Measurements from ENCODE around the gene PRAMEF11. TPM values are rescaled to one million over a fixed set of nuclear protein-coding genes. Genes with fewer than 3 reads are reported as not detected.

Gene PRAMEF11
- total and polyA plus RNA-seq, 2 of the 8 experiments (the other 6 are each of a cell fraction or from before 2014, with no cell fraction given): not detected

DNA sequence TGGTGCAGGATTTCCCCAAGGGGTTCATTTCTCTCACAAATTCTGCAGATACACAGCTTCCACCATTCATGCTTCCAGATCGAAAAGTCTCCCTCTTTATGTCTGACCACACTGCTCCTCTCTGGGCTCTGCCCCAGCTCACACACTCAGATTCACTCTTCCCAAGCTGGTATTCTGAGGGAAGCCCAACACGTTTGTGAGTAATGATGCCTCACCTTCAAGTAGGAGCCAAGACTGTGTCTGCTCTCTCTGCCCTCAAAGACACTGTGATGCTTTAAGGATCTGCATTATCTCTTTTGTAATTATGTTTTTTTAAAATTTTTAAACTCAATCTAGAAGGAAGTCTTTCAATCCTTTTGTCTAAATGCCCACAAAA is 19.8 kb downstream of the PRAMEF11 start:
- Histone ChIP-seq H4K5ac (ENCODE audit: insufficient read length, low read depth, low read length) (no peak overlapping the region), H3K14ac (ENCODE audit: insufficient read length) (no peak overlapping the region), H3K9ac (replicated peaks in 1 of 4; ENCODE audit: extremely low read depth in 1 of 4, low read depth in 3 of 4, low read length in 3 of 4) (no peak overlapping the region), H2AK5ac (ENCODE audit: low read depth, low read length) (no peak overlapping the region), H2BK12ac (ENCODE audit: low read depth, low read length) (no peak overlapping the region), H2BK20ac (ENCODE audit: low read length) (no peak overlapping the region), H2BK15ac (ENCODE audit: low read length) (no peak overlapping the region), H3K23ac (ENCODE audit: insufficient read length) (no peak overlapping the region), H3K4me2 (ENCODE audit: insufficient read depth in 1 of 2, low read depth in 2 of 2, low read length in 2 of 2) (no peak overlapping the region), H3K4me3 (ENCODE audit: extremely low read depth in 1 of 4, insufficient read depth in 2 of 4, low read depth in 3 of 4, low read length in 4 of 4) (no peak overlapping the region), H4K91ac (replicated peaks; ENCODE audit: insufficient read length, low read length) (no peak overlapping the region), H3K27ac (ENCODE audit: low read depth, low read length) (no peak overlapping the region), H3K27me3 (replicated peaks in 1 of 4; ENCODE audit: control insufficient read depth in 3 of 4, extremely low read depth in 1 of 4, insufficient read depth in 3 of 4, low read length in 3 of 4) (no peaks in the 10 kb centered on the region), H4K8ac (ENCODE audit: extremely low read depth, insufficient read depth, low read length) (no peak overlapping the region), H3K79me1 (ENCODE audit: low read depth, low read length) (no peaks in the 10 kb centered on the region), H3K79me2 (ENCODE audit: control insufficient read depth in 1 of 2, insufficient read depth in 2 of 2, low read length in 2 of 2) (no peaks in the 10 kb centered on the region), H3K4ac (replicated peaks; ENCODE audit: insufficient read length, low read depth, low read length) (no peak overlapping the region), H2BK5ac (ENCODE audit: low read depth, low read length) (no peak overlapping the region), H3K18ac (ENCODE audit: extremely low read depth, low read length) (no peak overlapping the region), H4K20me1 (replicated peaks in 1 of 2; ENCODE audit: control insufficient read depth in 1 of 2, insufficient read depth in 2 of 2, low read length in 2 of 2) (no peaks in the 10 kb centered on the region), H3K4me1 (replicated peaks in 1 of 4; ENCODE audit: control insufficient read depth in 3 of 4, insufficient read depth in 4 of 4, low read length in 3 of 4) (no peaks in the 10 kb centered on the region), H3K9me3 (ENCODE audit: insufficient read depth in 2 of 2, low read depth in 1 of 2, low read length in 1 of 2) (peaks cover 26 to 57% of the 10 kb centered on the region in 2 experiments), H2AFZ (ENCODE audit: low read length) (no peak overlapping the region), H3K36me3 (ENCODE audit: control insufficient read depth in 2 of 4, insufficient read depth in 4 of 4, low read length in 3 of 4) (no peaks in the 10 kb centered on the region), H3K23me2 (ENCODE audit: low read depth, low read length) (no peaks in the 10 kb centered on the region), H3K56ac (replicated peaks; ENCODE audit: insufficient read length, low read depth, low read length) (no peak overlapping the region), H2BK120ac (replicated peaks; ENCODE audit: low read depth, low read length) (no peak overlapping the region)
- POLR2A ChIA-PET (ENCODE audit: partially characterized antibody): no interaction called here
- FAIRE-seq (no peak), DNase-seq (ENCODE audit: low read depth in 1 of 2, low spot score in 2 of 2) (no peak)
- CTCF ChIA-PET (ENCODE audit: partially characterized antibody): no interaction called here
- TF ChIP-seq CBX8 (IDR thresholded peaks at IDR 0.05; ENCODE audit: borderline replicate concordance, low read depth, low read length) (no peak), SRF (IDR thresholded peaks at IDR 0.05; ENCODE audit: low read depth, low read length) (no peak), GTF2F1 (IDR thresholded peaks at IDR 0.05; ENCODE audit: borderline replicate concordance, low read depth, low read length) (no peak), BCL11A (IDR thresholded peaks at IDR 0.05; ENCODE audit: low read depth in 2 of 2, low read length in 2 of 2) (no peak)
- WGBS, 2 experiments (ENCODE audit: extremely low coverage in 1 of 2, insufficient coverage in 1 of 2, insufficient read length in 1 of 2, insufficient replicate concordance in 2 of 2, low coverage in 1 of 2, low lambda C conversion rate in 2 of 2, missing lambda C conversion rate in 1 of 2): 59% methylated on average over 2 of the region's 2 CpGs; no CpG with 5 or more reads in 1 of the 2 experiments
